Omental fat pad (tissue), 4 donors: ENCODE results near the gene ARL4C. TPM values are rescaled to one million over a fixed set of nuclear protein-coding genes. Genes with fewer than 3 reads are reported as not detected.

Experiments
- ATAC-seq: fragments of 150-250 bp; one replicate; pipeline ENCODE4 v1.9.1; 2016; ENCODE audit warnings: mild to moderate bottlenecking, moderate library complexity; ENCODE audit not compliant: low FRiP score
- DNase-seq: peaks from one replicate; pipeline ENCODE4 v3.0.0-alpha.2; 2019; ENCODE audit warnings: low spot score
- CTCF ChIP-seq, 3 donors: fragments of 450-650 bp; IDR thresholded peaks; one replicate each; pipeline ENCODE4 v1.5.1; 2016 to 2017; ENCODE audit warnings: antibody characterized with exemption in 3 of 3, mild to moderate bottlenecking in 3 of 3, moderate library complexity in 2 of 3
- total RNA-seq, 4 donors: library from RNA; depleted of rRNA; stranded (reverse); fragments of >200 nt; gene quantifications; one replicate each; pipeline ENCODE4 v1.1.0, GENCODE V29; 2016

Gene ARL4C
- total RNA-seq, 4 donors from 2014 or later = 13.7 to 32.2 (median 19.3) TPM

GRCh38 chr2:234446404-234447076 is 50.3 kb downstream of the ARL4C start:
- TF ChIP-seq CTCF (IDR thresholded peaks at IDR 0.05) = no peak
- peak; percentile 62 for ATAC-seq
- no peak for DNase-seq

- no peak for TF ChIP-seq CTCF (IDR thresholded peaks at IDR 0.05)
- ATAC-seq (no peak), DNase-seq (no peak)
These were observed 52.0 kb downstream of the ARL4C start for GRCh38 chr2:234444893-234445292.

- DNase-seq (no peak), ATAC-seq (no peak)
- TF ChIP-seq CTCF (IDR thresholded peaks at IDR 0.05) = no peak
These were observed 52.6 kb downstream of the ARL4C start for GRCh38 chr2:234444242-234444730.
